CD4-positive, alpha-beta T cell (primary cell): ENCODE results near the gene LSM3. TPM values are rescaled to one million over a fixed set of nuclear protein-coding genes. Genes with fewer than 3 reads are reported as not detected.
"Not testable (repeated sequence)": the region's sequence is repeated elsewhere in the genome, so short reads cannot be mapped to it uniquely, and the experiment has no call there.

Experiments used
- ATAC-seq: fragments of 200-7000 bp; cut with Tn5 transposase; one replicate; pipeline ENCODE4 v1.10.0; 2022; ENCODE audit warnings: mild to moderate bottlenecking; ENCODE audit not compliant: poor library complexity
- CTCF ChIA-PET: fragments of 350-600 bp; sonication (Branson Sonifier 250); formaldehyde crosslinking; loops from one replicate; lab custom pipeline; 2021; ENCODE audit warnings: antibody characterized with exemption, inconsistent platforms; lab: Charles Lee
- POLR2A ChIA-PET: fragments of 350-600 bp; sonication (Branson Sonifier 250); formaldehyde crosslinking; loops from one replicate; lab custom pipeline; 2021; ENCODE audit warnings: antibody characterized with exemption, inconsistent platforms; lab: Charles Lee
- DNase-seq, 14 experiments: peaks; one replicate each; pipeline ENCODE4 v3.0.0-alpha.2; 2013 to 2020; ENCODE audit warnings: mixed read lengths in 2 of 14
- H3K27ac ChIP-seq, 2 donors: one replicate each; pipeline versions ENCODE4 v1.5.1 to v1.7.0; 2013; ENCODE audit warnings: low read length in 2 of 2, low read depth in 1 of 2, mild to moderate bottlenecking in 1 of 2
- H3K27me3 ChIP-seq, 2 experiments: 1 replicate in 1 of 2; 2 replicates in 1 of 2; pipeline versions ENCODE4 v1.6.1 to v1.7.0; 2013; ENCODE audit warnings: low read length in 2 of 2, control low read depth in 1 of 2, mild to moderate bottlenecking in 1 of 2, moderate library complexity in 1 of 2; ENCODE audit not compliant: insufficient read depth in 2 of 2, control insufficient read depth in 1 of 2
- H3K36me3 ChIP-seq: one replicate; pipeline ENCODE4 v1.6.1; 2013; ENCODE audit warnings: low read length, control low read depth; ENCODE audit not compliant: insufficient read depth
- H3K4me1 ChIP-seq: one replicate; pipeline ENCODE4 v1.6.1; 2013; ENCODE audit warnings: low read length, control low read depth; ENCODE audit not compliant: insufficient read depth
- H3K4me3 ChIP-seq: one replicate; pipeline ENCODE4 v1.5.1; 2013; ENCODE audit warnings: mild to moderate bottlenecking, low read length, moderate library complexity
- H3K9me3 ChIP-seq, 2 experiments: 1 replicate in 1 of 2; 2 replicates in 1 of 2; pipeline versions ENCODE4 v1.6.1 to v1.7.0; 2013; ENCODE audit warnings: low read length in 2 of 2, mild to moderate bottlenecking in 2 of 2, control low read depth in 1 of 2, moderate library complexity in 1 of 2; ENCODE audit not compliant: control insufficient read depth in 1 of 2, insufficient read depth in 1 of 2
- H3K27ac Mint-ChIP-seq: one replicate; pipeline ENCODE4 v1.8.0; 2020; ENCODE audit warnings: mixed read lengths
- H3K27me3 Mint-ChIP-seq: one replicate; pipeline ENCODE4 v1.8.0; 2021; ENCODE audit warnings: mixed read lengths
- H3K36me3 Mint-ChIP-seq: one replicate; pipeline ENCODE4 v1.8.0; 2021; ENCODE audit warnings: low read depth, mixed read lengths
- H3K4me1 Mint-ChIP-seq: one replicate; pipeline ENCODE4 v1.8.0; 2021; ENCODE audit warnings: low read depth, mixed read lengths
- H3K4me3 Mint-ChIP-seq: one replicate; pipeline ENCODE4 v1.8.0; 2020; ENCODE audit warnings: mild to moderate bottlenecking, mixed read lengths
- H3K9me3 Mint-ChIP-seq: one replicate; pipeline ENCODE4 v1.8.0; 2020; ENCODE audit warnings: mixed read lengths
- CTCF ChIP-seq: fragments of 200-600 bp; IDR thresholded peaks from one replicate; pipeline ENCODE4 v1.8.0; 2022; ENCODE audit warnings: antibody characterized with exemption, mild to moderate bottlenecking
- intact Hi-C, 2 experiments: fragments of 100-400 bp; cut with DNase I in 1 of 2; cut with micrococcal nuclease in 1 of 2; formaldehyde crosslinking; loops; one replicate each; pipeline versions ENCODE4 v1.15.1 to v1.9.0; 2023 to 2025; cut with DNase I, micrococcal nuclease
- total RNA-seq, 174 experiments: library from RNA in 2 of 174; stranded (reverse) in 2 of 174; gene quantifications; one replicate each; pipeline ENCODE4 v1.2.3 and lab custom pipeline; 2021 to 2026

LSM3 gene
- total RNA-seq, 2 experiments from 2014 or later, result 6.5 to 6.9 TPM

- Mint-ChIP-seq H3K36me3 (peaks cover 4% of the 10 kb centered on the region), H3K4me3 (no peak overlapping the region), H3K9me3 (peaks cover 7% of the 10 kb centered on the region), H3K27me3 (peaks cover 39% of the 10 kb centered on the region), H3K4me1 (no peaks in the 10 kb centered on the region), H3K27ac (no peak overlapping the region)
- H3K4me3 ChIP-seq, result no peak overlapping the region
- no peaks in the 10 kb centered on the region for H3K4me1 ChIP-seq
- ATAC-seq (no peak), DNase-seq (peak in 1 of 14 experiments; percentile 11)
- H3K36me3 ChIP-seq, result no peaks in the 10 kb centered on the region
- intact Hi-C loops, result no loop called here
- no peak overlapping the region for H3K27ac ChIP-seq
- TF ChIP-seq CTCF, result no peak
- H3K9me3 ChIP-seq, result peaks cover 0 to 9% of the 10 kb centered on the region in 2 experiments
- CTCF ChIA-PET, result no interaction called here
- H3K27me3 ChIP-seq, result peaks cover 4 to 16% of the 10 kb centered on the region in 2 experiments
- POLR2A ChIA-PET, result no interaction called here
These were observed 46.8 kb downstream of the LSM3 start for GRCh38 chr3:14225421-14225820.

GRCh38 chr3:14226351-14226750 is 47.7 kb downstream of the LSM3 start:
- ATAC-seq, H3K36me3 ChIP-seq, intact Hi-C loops, H3K4me1 ChIP-seq, POLR2A ChIA-PET, DNase-seq, H3K9me3 ChIP-seq, H3K27ac Mint-ChIP-seq, H3K4me3 ChIP-seq, H3K4me3 Mint-ChIP-seq, CTCF ChIA-PET, H3K4me1 Mint-ChIP-seq, H3K36me3 Mint-ChIP-seq, H3K9me3 Mint-ChIP-seq, H3K27ac ChIP-seq: not testable (repeated sequence)
- peaks cover 44% of the 10 kb centered on the region for H3K27me3 Mint-ChIP-seq
- peaks cover 5 to 16% of the 10 kb centered on the region in 2 experiments for H3K27me3 ChIP-seq

- Mint-ChIP-seq H3K36me3 (no peaks in the 10 kb centered on the region), H3K4me3 (no peak overlapping the region), H3K27me3 (peaks cover 45% of the 10 kb centered on the region), H3K9me3 (no peaks in the 10 kb centered on the region), H3K27ac (no peak overlapping the region), H3K4me1 (peaks cover 4% of the 10 kb centered on the region)
- intact Hi-C loops, result no loop called here
- ChIA-PET POLR2A (no interaction called here), CTCF (interaction anchor here (1.2 kb wide), 1 partner anchor 331 kb away, joined by 3 read pairs; no protein-coding TSS in a partner anchor)
- Histone ChIP-seq H3K4me3 (no peak overlapping the region), H3K4me1 (peaks cover 4% of the 10 kb centered on the region), H3K27ac (no peak overlapping the region), H3K9me3 (no peaks in the 10 kb centered on the region), H3K27me3 (peaks cover 16 to 17% of the 10 kb centered on the region in 2 experiments), H3K36me3 (no peaks in the 10 kb centered on the region)
- DNase-seq (no peak), ATAC-seq (no peak)
- TF ChIP-seq CTCF, result no peak
These were observed 49.2 kb downstream of the LSM3 start for GRCh38 chr3:14227856-14228255.
